Rectal smooth muscle tissue (tissue), 1 donor: Measurements from ENCODE around the gene MYL5.
"Not testable (repeated sequence)": the region's sequence is repeated elsewhere in the genome, so short reads cannot be mapped to it uniquely, and the experiment has no call there.

ENCODE experiments used
- H3K27ac ChIP-seq: one replicate; pipeline ENCODE4 v1.7.0; 2013; ENCODE audit warnings: low read depth, low read length, inconsistent platforms
- H3K27me3 ChIP-seq: one replicate; pipeline ENCODE4 v1.7.0; 2013; ENCODE audit warnings: low read length; ENCODE audit not compliant: control insufficient read depth, insufficient read depth
- H3K36me3 ChIP-seq: one replicate; pipeline ENCODE4 v1.7.0; 2013; ENCODE audit warnings: low read length; ENCODE audit not compliant: control insufficient read depth, insufficient read depth
- H3K4me1 ChIP-seq: one replicate; pipeline ENCODE4 v1.7.0; 2013; ENCODE audit warnings: low read length; ENCODE audit not compliant: control insufficient read depth, insufficient read depth
- H3K4me3 ChIP-seq: one replicate; pipeline ENCODE4 v1.7.0; 2013; ENCODE audit warnings: low read length
- H3K9ac ChIP-seq: one replicate; pipeline ENCODE4 v1.7.0; 2013; ENCODE audit warnings: low read length

Gene MYL5

GRCh38 chr4:692771-693554, 18.6 kb downstream of the MYL5 start:
- H3K4me3 ChIP-seq = no peak overlapping the region
- no peaks in the 10 kb centered on the region for H3K36me3 ChIP-seq
- H3K27me3 ChIP-seq = no peaks in the 10 kb centered on the region
- no peak overlapping the region for H3K9ac ChIP-seq
- H3K4me1 ChIP-seq = no peaks in the 10 kb centered on the region
- no peak overlapping the region for H3K27ac ChIP-seq

- not testable (repeated sequence) for H3K9ac ChIP-seq, H3K27me3 ChIP-seq, H3K36me3 ChIP-seq
Measured at GRCh38 chr4:694341-694940, 20.1 kb downstream of the MYL5 start.

GRCh38 chr4:699816-700580, 25.7 kb downstream of the MYL5 start:
- H3K36me3 ChIP-seq = no peaks in the 10 kb centered on the region
- no peak overlapping the region for H3K27ac ChIP-seq
- H3K4me1 ChIP-seq = no peaks in the 10 kb centered on the region
- no peak overlapping the region for H3K4me3 ChIP-seq
- no peaks in the 10 kb centered on the region for H3K27me3 ChIP-seq
- no peak overlapping the region for H3K9ac ChIP-seq

More at GRCh38 chr4:694341-694940, 20.1 kb downstream of the MYL5 start:
- H3K4me1 ChIP-seq, H3K27ac ChIP-seq, H3K4me3 ChIP-seq: not testable (repeated sequence)

- Histone ChIP-seq H3K27me3 (no peaks in the 10 kb centered on the region), H3K36me3 (no peaks in the 10 kb centered on the region), H3K4me3 (no peak overlapping the region), H3K4me1 (no peaks in the 10 kb centered on the region), H3K9ac (no peak overlapping the region), H3K27ac (no peak overlapping the region)
Measured at GRCh38 chr4:700587-701264, 26.4 kb downstream of the MYL5 start.

GRCh38 chr4:702618-703048, 28.3 kb downstream of the MYL5 start:
- Histone ChIP-seq H3K4me3 (no peak overlapping the region), H3K9ac (no peak overlapping the region), H3K27me3 (no peaks in the 10 kb centered on the region), H3K4me1 (peaks cover 6% of the 10 kb centered on the region), H3K36me3 (no peaks in the 10 kb centered on the region), H3K27ac (no peak overlapping the region)

GRCh38 chr4:703336-704197, 29.2 kb downstream of the MYL5 start:
- H3K36me3 ChIP-seq = no peaks in the 10 kb centered on the region
- H3K9ac ChIP-seq = no peak overlapping the region
- H3K4me3 ChIP-seq = no peak overlapping the region
- H3K4me1 ChIP-seq = peaks cover 12% of the 10 kb centered on the region
- no peak overlapping the region for H3K27ac ChIP-seq
- no peaks in the 10 kb centered on the region for H3K27me3 ChIP-seq

- no peaks in the 10 kb centered on the region for H3K27me3 ChIP-seq
- H3K9ac ChIP-seq = no peak overlapping the region
- H3K27ac ChIP-seq = no peak overlapping the region
- H3K4me3 ChIP-seq = no peak overlapping the region
- H3K4me1 ChIP-seq = peaks cover 13% of the 10 kb centered on the region
- no peaks in the 10 kb centered on the region for H3K36me3 ChIP-seq
Measured at GRCh38 chr4:704198-704891, 30.0 kb downstream of the MYL5 start.

- H3K9ac ChIP-seq = peak overlapping the region; percentile 3
- H3K27ac ChIP-seq = no peak overlapping the region
- peak overlapping the region; percentile 81 for H3K4me3 ChIP-seq
Measured at GRCh38 chr4:704971-705277, 30.6 kb downstream of the MYL5 start.

GRCh38 chr4:705278-706082, 31.1 kb downstream of the MYL5 start, which contains the start of gene PCGF3:
PCGF3 (plus strand) TSS chr4:705832; CDS start chr4:733681, 27,849 bp downstream.
- no peaks in the 10 kb centered on the region for H3K36me3 ChIP-seq
- H3K9ac ChIP-seq = peak within 1 kb of the TSS; percentile 93
- peak within 1 kb of the TSS; percentile 88 for H3K4me3 ChIP-seq
- no peaks in the 10 kb centered on the region for H3K27me3 ChIP-seq
- peaks cover 13% of the 10 kb centered on the region for H3K4me1 ChIP-seq
- H3K27ac ChIP-seq = peak within 1 kb of the TSS; percentile 72

More at GRCh38 chr4:704971-705277, 30.6 kb downstream of the MYL5 start:
- Histone ChIP-seq H3K4me1 (peaks cover 13% of the 10 kb centered on the region), H3K36me3 (no peaks in the 10 kb centered on the region), H3K27me3 (no peaks in the 10 kb centered on the region)

- H3K36me3 ChIP-seq, H3K27me3 ChIP-seq: not testable (repeated sequence)
- Histone ChIP-seq H3K27ac (peak overlapping the region; percentile 72), H3K4me3 (peak overlapping the region; percentile 88), H3K4me1 (peaks cover 13% of the 10 kb centered on the region), H3K9ac (peak overlapping the region; percentile 93)
Measured at GRCh38 chr4:706083-706633, 31.8 kb downstream of the MYL5 start.
